DOHH2 (cell line): Measurements from ENCODE around the gene PEX14.

Experiments
- EZH2phosphoT487 ChIP-seq: fragments of 200-600 bp; sonication (generic); IDR thresholded peaks from 2 replicates; pipeline ENCODE4 v1.6.1; 2017; ENCODE audit warnings: borderline replicate concordance, mild to moderate bottlenecking, antibody characterized with exemption, low read length, moderate library complexity, mixed read lengths
- TF ChIP-seq, protein P1 (sequence below): fragments of 200-600 bp; sonication (generic); IDR thresholded peaks from one replicate; pipeline ENCODE4 v1.5.1; 2014; ENCODE audit warnings: antibody characterized with exemption, mild to moderate bottlenecking, low read depth, low read length; ENCODE audit not compliant: poor library complexity, severe bottlenecking

GRCh38 chr1:10457875-10458274, 16.9 kb upstream of the PEX14 start:
- TF ChIP-seq, protein P1, sequence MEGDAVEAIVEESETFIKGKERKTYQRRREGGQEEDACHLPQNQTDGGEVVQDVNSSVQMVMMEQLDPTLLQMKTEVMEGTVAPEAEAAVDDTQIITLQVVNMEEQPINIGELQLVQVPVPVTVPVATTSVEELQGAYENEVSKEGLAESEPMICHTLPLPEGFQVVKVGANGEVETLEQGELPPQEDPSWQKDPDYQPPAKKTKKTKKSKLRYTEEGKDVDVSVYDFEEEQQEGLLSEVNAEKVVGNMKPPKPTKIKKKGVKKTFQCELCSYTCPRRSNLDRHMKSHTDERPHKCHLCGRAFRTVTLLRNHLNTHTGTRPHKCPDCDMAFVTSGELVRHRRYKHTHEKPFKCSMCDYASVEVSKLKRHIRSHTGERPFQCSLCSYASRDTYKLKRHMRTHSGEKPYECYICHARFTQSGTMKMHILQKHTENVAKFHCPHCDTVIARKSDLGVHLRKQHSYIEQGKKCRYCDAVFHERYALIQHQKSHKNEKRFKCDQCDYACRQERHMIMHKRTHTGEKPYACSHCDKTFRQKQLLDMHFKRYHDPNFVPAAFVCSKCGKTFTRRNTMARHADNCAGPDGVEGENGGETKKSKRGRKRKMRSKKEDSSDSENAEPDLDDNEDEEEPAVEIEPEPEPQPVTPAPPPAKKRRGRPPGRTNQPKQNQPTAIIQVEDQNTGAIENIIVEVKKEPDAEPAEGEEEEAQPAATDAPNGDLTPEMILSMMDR: no peak
- no peak for TF ChIP-seq EZH2phosphoT487
